ACC112 (cell line): ENCODE results near the gene TMPRSS6.
"Not testable (repeated sequence)": the region's sequence is repeated elsewhere in the genome, so short reads cannot be mapped to it uniquely, and the experiment has no call there.

Experiments used
- H2AFZ ChIP-seq: fragments of 200-600 bp; sonication (generic); one replicate; pipeline ENCODE4 v1.6.0; 2017; ENCODE audit warnings: antibody characterized with exemption, low read length; ENCODE audit not compliant: unreplicated experiment
- H3K27ac ChIP-seq: fragments of 200-600 bp; sonication (generic); 2 replicates; pipeline ENCODE4 v1.5.1; 2014; ENCODE audit warnings: low read depth, mild to moderate bottlenecking, antibody characterized with exemption, low read length, moderate library complexity
- H3K27me3 ChIP-seq: fragments of 200-600 bp; sonication (generic); 2 replicates; pipeline ENCODE4 v1.6.1; 2014; ENCODE audit warnings: mild to moderate bottlenecking, antibody characterized with exemption, low read length, moderate library complexity, mixed read lengths; ENCODE audit not compliant: insufficient read depth
- H3K36me3 ChIP-seq: fragments of 200-600 bp; sonication (generic); 2 replicates; pipeline ENCODE4 v1.6.1; 2016; ENCODE audit warnings: mild to moderate bottlenecking, antibody characterized with exemption, low read length, moderate library complexity, mixed read lengths; ENCODE audit not compliant: insufficient read depth
- H3K4me1 ChIP-seq: fragments of 200-600 bp; sonication (generic); one replicate; pipeline ENCODE4 v1.6.1; 2016; ENCODE audit warnings: low read length, mixed read lengths; ENCODE audit not compliant: insufficient read depth, unreplicated experiment, control insufficient read depth
- H3K4me3 ChIP-seq: fragments of 200-600 bp; sonication (generic); 2 replicates; pipeline ENCODE4 v1.5.1; 2014; ENCODE audit warnings: mild to moderate bottlenecking, low read depth, low read length
- H3K79me2 ChIP-seq: fragments of 200-600 bp; sonication (generic); one replicate; pipeline ENCODE4 v1.6.0; 2016; ENCODE audit warnings: low read length; ENCODE audit not compliant: control insufficient read depth, unreplicated experiment, insufficient read depth

TMPRSS6 gene

GRCh38 chr22:37075822-37076433 is 33.6 kb downstream of the TMPRSS6 start:
- Histone ChIP-seq H3K79me2 (no peaks in the 10 kb centered on the region), H3K4me3 (no peak overlapping the region), H2AFZ (no peak overlapping the region), H3K36me3 (no peaks in the 10 kb centered on the region), H3K27me3 (peaks cover 5% of the 10 kb centered on the region; the same call in 1 of the 2 replicates), H3K4me1 (no peaks in the 10 kb centered on the region), H3K27ac (no peak overlapping the region)

DNA sequence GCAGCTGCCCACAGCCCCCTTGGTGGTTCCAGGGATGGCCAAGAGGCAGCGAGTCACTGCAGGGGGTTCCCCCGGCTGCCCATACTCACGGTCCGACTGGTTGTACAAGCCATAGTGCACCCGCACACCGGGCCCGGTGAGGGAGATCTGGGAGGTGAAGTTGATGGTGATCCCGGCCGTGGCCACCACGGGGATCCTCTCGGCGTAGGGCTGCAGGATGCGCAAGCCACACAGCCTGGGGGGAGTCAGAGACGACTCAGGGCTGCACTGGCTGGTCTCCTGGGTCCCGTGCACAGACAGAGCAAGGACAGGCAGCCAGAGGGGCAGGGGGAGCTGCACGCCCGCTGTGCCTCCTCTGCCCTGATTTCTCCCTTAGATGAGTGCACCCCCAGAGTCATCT is 34.5 kb downstream of the TMPRSS6 start:
- Histone ChIP-seq H2AFZ (no peak overlapping the region), H3K27me3 (peaks cover 11% of the 10 kb centered on the region), H3K4me3 (no peak overlapping the region), H3K36me3 (no peaks in the 10 kb centered on the region), H3K79me2 (no peaks in the 10 kb centered on the region), H3K27ac (no peak overlapping the region), H3K4me1 (no peaks in the 10 kb centered on the region)

DNA sequence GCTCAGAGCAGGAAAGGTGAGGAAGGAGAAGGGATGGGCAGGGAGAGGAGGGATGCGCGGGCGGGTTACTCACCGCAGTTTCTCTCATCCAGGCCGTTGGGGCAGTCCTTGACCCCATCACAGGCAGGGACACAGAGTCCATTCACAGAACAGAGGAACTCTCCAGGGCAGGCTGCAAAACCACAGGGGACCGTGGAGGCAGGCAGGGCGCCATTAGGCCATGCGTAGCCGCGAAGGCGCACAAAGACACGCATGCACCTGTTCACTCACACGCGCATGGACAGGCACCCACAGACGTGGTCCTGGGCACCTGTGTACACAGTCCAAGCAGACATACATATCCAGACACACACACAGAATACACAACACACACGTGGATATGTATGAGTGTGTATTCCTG is 35.0 kb downstream of the TMPRSS6 start:
- Histone ChIP-seq H3K27me3 (peaks cover 16% of the 10 kb centered on the region), H3K4me1 (no peaks in the 10 kb centered on the region)

DNA sequence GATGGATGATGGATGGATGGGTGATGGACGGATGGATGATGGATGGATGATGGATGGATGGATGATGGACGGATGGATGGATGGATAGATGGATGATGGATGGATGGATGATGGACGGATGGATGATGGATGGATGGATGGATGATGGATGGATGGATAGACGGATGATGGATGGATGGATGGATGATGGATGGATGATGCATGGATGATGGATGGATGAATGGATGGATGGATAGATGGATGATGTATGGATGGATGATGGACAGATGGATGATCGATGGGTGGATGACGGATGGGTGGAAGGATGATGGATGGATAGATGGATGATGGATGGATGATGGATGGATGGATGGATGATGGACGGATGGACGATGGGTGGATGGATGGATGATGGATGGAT is 36.8 kb downstream of the TMPRSS6 start:
- H3K4me3 ChIP-seq, result no peak overlapping the region
- H3K27ac ChIP-seq, result no peak overlapping the region
- H2AFZ ChIP-seq, result no peak overlapping the region
- H3K36me3 ChIP-seq, result no peaks in the 10 kb centered on the region
- no peaks in the 10 kb centered on the region for H3K79me2 ChIP-seq
- H3K4me1 ChIP-seq, result no peaks in the 10 kb centered on the region
- H3K27me3 ChIP-seq, result peaks cover 28% of the 10 kb centered on the region

More for the DNA sequence above, 35.0 kb downstream of the TMPRSS6 start:
- H3K27ac ChIP-seq, result no peak overlapping the region
- H3K36me3 ChIP-seq, result no peaks in the 10 kb centered on the region
- H3K4me3 ChIP-seq, result no peak overlapping the region
- no peak overlapping the region for H2AFZ ChIP-seq
- no peaks in the 10 kb centered on the region for H3K79me2 ChIP-seq

- H3K4me3 ChIP-seq, H3K4me1 ChIP-seq, H3K36me3 ChIP-seq, H2AFZ ChIP-seq, H3K27ac ChIP-seq, H3K79me2 ChIP-seq: not testable (repeated sequence)
- peaks cover 28% of the 10 kb centered on the region for H3K27me3 ChIP-seq
Measured at GRCh38 chr22:37071850-37072592, 37.5 kb downstream of the TMPRSS6 start.

GRCh38 chr22:37070744-37071143 is 38.8 kb downstream of the TMPRSS6 start:
- Histone ChIP-seq H3K27me3 (peaks cover 28% of the 10 kb centered on the region), H3K36me3 (no peaks in the 10 kb centered on the region)

DNA sequence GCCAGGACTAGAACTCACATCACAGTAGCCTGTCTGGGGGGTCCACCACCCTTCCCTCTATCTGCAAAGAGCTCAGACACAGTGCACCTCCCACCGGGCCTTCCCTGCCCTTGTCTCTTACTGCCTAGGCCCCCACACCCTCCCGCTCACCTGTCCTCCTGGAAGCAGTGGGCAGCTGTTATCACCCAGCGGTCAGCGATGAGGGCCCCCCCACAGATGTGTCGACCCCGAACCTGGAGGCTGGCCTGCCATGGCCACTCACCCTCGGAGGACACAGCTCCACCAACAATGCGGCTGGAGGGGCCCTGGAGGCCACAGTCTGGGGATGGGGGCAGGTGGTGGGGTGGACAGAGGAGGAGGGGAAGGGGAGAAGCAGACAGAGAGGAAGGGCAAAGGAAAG is 39.2 kb downstream of the TMPRSS6 start:
- no peaks in the 10 kb centered on the region for H3K79me2 ChIP-seq
- H3K4me1 ChIP-seq, result no peaks in the 10 kb centered on the region
- H3K36me3 ChIP-seq, result no peaks in the 10 kb centered on the region
- no peak overlapping the region for H3K4me3 ChIP-seq
- H3K27ac ChIP-seq, result no peak overlapping the region
- no peak overlapping the region for H2AFZ ChIP-seq
- H3K27me3 ChIP-seq, result peaks cover 28% of the 10 kb centered on the region

More at GRCh38 chr22:37070744-37071143, 38.8 kb downstream of the TMPRSS6 start:
- no peaks in the 10 kb centered on the region for H3K79me2 ChIP-seq
- H3K27ac ChIP-seq, result no peak overlapping the region
- no peak overlapping the region for H3K4me3 ChIP-seq
- no peak overlapping the region for H2AFZ ChIP-seq
- H3K4me1 ChIP-seq, result no peaks in the 10 kb centered on the region

DNA sequence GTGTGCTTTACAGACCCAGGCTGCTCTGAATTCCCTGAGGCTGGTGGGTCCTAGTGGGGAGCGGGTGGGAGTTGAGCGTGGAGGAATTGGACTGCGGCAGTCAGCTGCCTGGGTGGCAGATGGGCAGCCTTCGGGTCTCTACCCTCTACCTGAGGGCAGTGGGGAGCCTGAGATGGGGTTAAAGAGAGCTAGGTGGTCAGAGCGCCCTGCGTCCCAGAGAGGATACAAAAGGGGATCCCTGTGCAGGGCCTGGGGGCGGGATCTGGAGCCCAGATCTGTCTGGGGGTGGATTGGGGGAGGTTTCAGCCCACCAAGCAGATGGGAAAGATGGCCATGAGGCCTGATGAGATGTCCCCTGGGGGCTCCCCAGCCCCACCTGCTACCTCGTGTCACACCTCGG is 39.8 kb downstream of the TMPRSS6 start:
- H3K27me3 ChIP-seq, result peaks cover 28% of the 10 kb centered on the region
- H2AFZ ChIP-seq, result no peak overlapping the region
- H3K27ac ChIP-seq, result no peak overlapping the region
- H3K4me1 ChIP-seq, result no peaks in the 10 kb centered on the region
- H3K79me2 ChIP-seq, result no peaks in the 10 kb centered on the region
- no peaks in the 10 kb centered on the region for H3K36me3 ChIP-seq
- H3K4me3 ChIP-seq, result no peak overlapping the region

DNA sequence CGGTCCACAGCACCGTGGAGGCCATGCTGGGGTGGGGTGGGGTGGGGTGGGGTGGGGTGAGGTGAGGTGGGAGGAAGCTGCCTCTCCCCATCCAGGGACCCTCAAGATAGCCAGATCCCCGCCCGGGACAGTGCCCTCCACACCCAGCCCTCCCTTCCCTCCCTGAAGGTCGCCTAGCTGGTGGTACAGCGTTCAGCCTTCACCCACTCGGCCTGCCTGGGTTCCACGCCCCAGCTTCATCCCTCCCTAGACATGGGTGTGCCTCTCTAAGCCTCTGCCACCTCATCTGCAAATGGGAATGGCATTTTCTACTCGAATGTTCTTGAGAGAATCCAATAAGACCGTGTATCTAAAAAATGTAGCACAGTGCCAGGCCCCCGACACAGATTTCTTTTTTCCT is 40.2 kb downstream of the TMPRSS6 start:
- H2AFZ ChIP-seq, result no peak overlapping the region
- no peaks in the 10 kb centered on the region for H3K36me3 ChIP-seq
- H3K4me1 ChIP-seq, result no peaks in the 10 kb centered on the region
- H3K4me3 ChIP-seq, result no peak overlapping the region
- no peak overlapping the region for H3K27ac ChIP-seq
- H3K79me2 ChIP-seq, result no peaks in the 10 kb centered on the region
- H3K27me3 ChIP-seq, result peaks cover 28% of the 10 kb centered on the region

DNA sequence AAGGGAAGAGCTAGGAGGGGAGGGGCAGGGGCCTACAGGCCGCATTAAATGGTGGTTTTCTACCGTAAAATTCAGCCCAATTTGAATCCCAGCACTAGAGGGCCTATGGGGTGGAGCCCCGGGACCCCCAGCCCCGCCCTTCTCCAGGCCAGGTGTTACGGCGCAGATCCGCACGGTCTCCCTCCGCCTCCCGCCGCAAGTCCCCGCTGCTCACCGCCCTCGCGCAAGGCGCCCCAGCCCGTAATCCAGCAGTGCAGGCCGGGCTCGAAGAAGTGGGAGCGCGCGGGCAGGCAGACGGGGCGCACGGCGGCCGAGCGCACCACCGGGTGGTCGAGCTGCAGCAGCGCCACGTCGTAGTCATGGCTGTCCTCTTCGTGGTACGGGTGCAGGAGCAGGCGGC is 40.7 kb downstream of the TMPRSS6 start:
- H3K27ac ChIP-seq, result no peak overlapping the region
- H3K4me3 ChIP-seq, result no peak overlapping the region
- no peaks in the 10 kb centered on the region for H3K4me1 ChIP-seq
- H3K27me3 ChIP-seq, result peaks cover 28% of the 10 kb centered on the region
- H3K79me2 ChIP-seq, result no peaks in the 10 kb centered on the region
- no peak overlapping the region for H2AFZ ChIP-seq
- no peaks in the 10 kb centered on the region for H3K36me3 ChIP-seq

DNA sequence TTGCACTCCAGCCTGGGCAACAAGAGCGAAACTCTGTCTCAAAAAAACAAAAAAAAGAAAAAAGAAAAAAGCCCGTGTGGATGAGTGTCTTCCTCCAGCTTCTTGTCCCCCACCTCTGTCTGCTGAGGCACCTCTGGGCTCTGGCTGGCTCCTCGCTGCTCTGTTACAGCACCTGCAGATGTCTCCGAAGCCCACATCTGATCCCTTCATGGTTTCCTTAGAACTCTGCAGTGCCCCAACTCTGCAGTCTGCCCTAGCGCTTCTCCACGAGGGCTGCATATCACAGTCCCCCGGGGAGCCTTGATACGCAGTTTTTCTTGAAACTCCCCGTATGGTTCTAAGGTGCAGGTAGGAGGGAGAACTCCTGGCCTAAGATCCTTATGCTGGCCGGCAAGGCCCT is 42.1 kb downstream of the TMPRSS6 start:
- no peaks in the 10 kb centered on the region for H3K36me3 ChIP-seq
- no peak overlapping the region for H3K27ac ChIP-seq
- H3K27me3 ChIP-seq, result peaks cover 28% of the 10 kb centered on the region
- H3K79me2 ChIP-seq, result no peaks in the 10 kb centered on the region
- no peak overlapping the region for H2AFZ ChIP-seq
- H3K4me1 ChIP-seq, result no peaks in the 10 kb centered on the region
- H3K4me3 ChIP-seq, result no peak overlapping the region
